ENCODE data around the gene ICA1.

The ICA1 gene

DNA sequence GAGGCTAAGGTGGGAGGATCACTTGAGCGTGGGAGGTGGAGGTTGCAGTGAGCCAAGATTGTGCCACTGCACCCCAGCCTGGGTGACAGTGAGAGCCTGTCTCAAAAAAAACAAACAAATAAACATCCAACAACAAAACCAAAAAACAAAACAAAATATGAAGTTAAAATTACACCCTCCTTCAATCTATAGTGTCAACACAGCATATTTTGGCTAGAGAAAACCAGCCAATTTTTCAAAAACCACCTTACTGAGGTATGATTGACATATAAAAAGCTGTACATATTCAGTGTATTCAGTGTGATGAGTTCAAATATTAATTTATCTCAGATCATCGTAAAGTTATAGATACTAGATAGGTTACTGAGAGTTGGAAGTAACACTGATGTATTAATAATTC lies 102.4 kb downstream of the ICA1 start:
- no peak overlapping the region for H3K4me3 ChIP-seq (ENCODE audit: low read length)
- no peak for TF ChIP-seq ZNF274 (IDR thresholded peaks at IDR 0.05; ENCODE audit: low read depth, low read length)

GRCh38 chr7:8157296-8157695 lies 104.7 kb downstream of the ICA1 start:
- TF ChIP-seq ZNF274 (IDR thresholded peaks at IDR 0.05; ENCODE audit: low read depth, low read length) = no peak
- H3K4me3 ChIP-seq (ENCODE audit: low read length) = no peak overlapping the region

DNA sequence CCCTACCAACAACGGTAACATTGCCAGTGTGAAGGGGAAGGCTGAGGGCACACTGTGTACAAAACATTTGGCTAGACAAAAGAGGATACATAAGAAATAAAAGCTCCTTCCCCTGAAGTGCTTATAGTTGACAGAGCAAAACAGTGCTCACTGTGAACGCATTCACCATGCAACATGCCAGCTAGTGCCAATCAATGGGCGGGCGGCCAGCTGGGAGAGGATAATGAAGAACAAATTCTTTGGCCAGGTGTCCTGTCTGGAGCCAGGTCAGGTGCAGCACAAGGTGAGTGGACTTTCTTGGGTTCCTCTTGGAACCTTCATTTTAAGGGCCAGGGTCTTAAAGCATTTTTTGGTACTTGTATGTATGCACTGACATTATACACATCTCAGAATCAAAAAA lies 106.1 kb downstream of the ICA1 start:
- no peak overlapping the region for H3K4me3 ChIP-seq (ENCODE audit: low read length)
- TF ChIP-seq ZNF274 (IDR thresholded peaks at IDR 0.05; ENCODE audit: low read depth, low read length) = no peak

DNA sequence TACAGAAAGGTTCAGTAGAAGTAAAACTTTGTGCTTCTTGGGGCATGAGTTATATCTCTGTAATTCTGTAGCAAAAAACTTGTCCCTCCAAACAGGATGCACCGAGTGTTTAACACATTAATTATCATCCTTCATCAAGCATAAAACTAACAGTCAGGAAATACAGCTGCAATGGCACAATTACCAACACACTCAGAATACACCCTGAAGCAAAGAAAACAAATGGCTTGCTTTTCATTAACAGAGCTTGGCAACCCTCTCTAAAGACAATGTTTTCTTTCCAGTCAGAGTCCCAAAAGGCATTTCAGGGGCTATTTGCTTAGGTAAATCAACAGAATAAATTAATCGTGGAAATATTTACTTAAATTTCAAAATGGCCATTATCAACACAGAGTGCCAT lies 107.7 kb downstream of the ICA1 start:
- H3K4me3 ChIP-seq (ENCODE audit: low read length) = no peak overlapping the region
- TF ChIP-seq ZNF274 (IDR thresholded peaks at IDR 0.05; ENCODE audit: low read depth, low read length) = no peak

- H3K4me3 ChIP-seq (ENCODE audit: low read length) = no peak overlapping the region
- no peak for TF ChIP-seq ZNF274 (IDR thresholded peaks at IDR 0.05; ENCODE audit: low read depth, low read length)
Measured at GRCh38 chr7:8152489-8153192, 109.3 kb downstream of the ICA1 start.

GRCh38 chr7:8151161-8151725 lies 110.7 kb downstream of the ICA1 start:
- H3K4me3 ChIP-seq (ENCODE audit: low read length) = no peak overlapping the region
- no peak for TF ChIP-seq ZNF274 (IDR thresholded peaks at IDR 0.05; ENCODE audit: low read depth, low read length)

GRCh38 chr7:8149222-8149621 lies 112.7 kb downstream of the ICA1 start:
- no peak overlapping the region; the same call in 1 of the 2 replicates for H3K4me3 ChIP-seq (ENCODE audit: low read length)

DNA sequence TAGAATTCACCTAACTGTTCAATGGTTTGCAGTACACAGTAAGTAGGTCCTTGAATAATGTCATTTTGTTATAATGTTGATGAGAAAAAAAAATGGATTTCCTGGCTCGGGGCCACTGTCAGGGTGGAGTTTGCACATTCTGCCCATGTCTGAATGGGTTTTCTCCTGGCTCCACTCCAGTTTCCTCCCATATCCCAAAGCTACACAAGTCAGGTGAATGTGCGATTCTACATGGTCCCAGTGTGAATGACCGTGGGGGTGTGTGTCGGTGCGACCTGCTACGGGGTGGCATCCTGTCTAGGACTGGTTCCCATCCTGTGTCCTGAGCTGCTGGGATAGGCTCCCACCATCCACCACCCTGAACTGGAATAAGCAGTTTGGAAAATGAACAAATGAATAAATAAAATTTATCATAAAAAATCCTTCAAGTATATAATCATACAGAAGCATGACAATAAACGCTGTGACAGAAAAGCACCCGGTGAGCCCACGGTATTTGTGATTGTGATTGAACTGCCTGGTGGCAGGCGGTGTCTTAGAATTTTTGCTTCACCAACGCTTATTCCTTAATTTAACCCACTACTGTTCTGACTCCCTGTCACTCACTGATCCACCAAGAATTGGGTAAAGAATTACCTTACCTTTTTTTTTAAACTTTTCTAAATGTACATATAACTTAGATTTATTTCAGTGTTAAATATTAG lies 114.1 kb downstream of the ICA1 start:
- no peak for TF ChIP-seq ZNF274 (IDR thresholded peaks at IDR 0.05; ENCODE audit: low read depth, low read length)

More at GRCh38 chr7:8149222-8149621, 112.7 kb downstream of the ICA1 start:
- TF ChIP-seq ZNF274 (IDR thresholded peaks at IDR 0.05; ENCODE audit: low read depth, low read length) = no peak

GRCh38 chr7:8146788-8147413 lies 115.1 kb downstream of the ICA1 start:
- no peak for TF ChIP-seq ZNF274 (IDR thresholded peaks at IDR 0.05; ENCODE audit: low read depth, low read length)

More for the DNA sequence above, 114.1 kb downstream of the ICA1 start:
- no peak overlapping the region for H3K4me3 ChIP-seq (ENCODE audit: low read length)

DNA sequence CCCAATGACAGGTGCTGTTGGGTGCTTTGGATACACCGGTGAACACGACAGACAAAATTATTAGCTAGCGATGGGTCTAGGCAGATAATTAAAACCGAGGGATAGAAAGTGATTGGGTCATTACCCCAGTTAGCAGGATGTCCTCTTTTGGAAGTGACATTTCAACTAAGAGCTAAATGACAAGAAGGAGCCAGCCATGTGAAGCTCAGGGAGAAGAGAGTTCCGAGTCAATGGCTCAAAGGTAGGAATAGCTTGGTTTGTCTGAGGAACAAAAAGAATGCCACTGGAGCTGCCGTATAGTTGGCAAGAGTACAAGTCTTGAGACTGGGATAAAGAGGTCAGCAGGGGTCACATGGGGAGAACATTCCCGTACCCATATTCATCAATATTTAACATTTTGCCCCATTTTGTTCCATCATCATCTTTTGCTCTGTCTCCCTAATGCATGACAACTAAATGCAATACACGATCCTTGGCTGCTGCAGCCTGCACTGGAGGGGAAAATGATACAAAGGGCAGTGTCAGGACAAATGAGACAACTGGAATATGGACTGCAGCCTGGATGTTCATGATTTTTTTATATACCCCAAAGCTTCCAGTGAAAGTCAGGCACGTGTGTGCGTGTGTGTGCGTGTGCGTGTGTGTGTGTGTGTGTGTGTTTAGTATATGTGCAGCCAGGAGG lies 115.7 kb downstream of the ICA1 start:
- no peak for TF ChIP-seq ZNF274 (IDR thresholded peaks at IDR 0.05; ENCODE audit: low read depth, low read length)
- no peak overlapping the region for H3K4me3 ChIP-seq (ENCODE audit: low read length)

More at GRCh38 chr7:8146788-8147413, 115.1 kb downstream of the ICA1 start:
- no peak overlapping the region for H3K4me3 ChIP-seq (ENCODE audit: low read length)

GRCh38 chr7:8144856-8145255 lies 117.1 kb downstream of the ICA1 start:
- TF ChIP-seq ZNF274 (IDR thresholded peaks at IDR 0.05; ENCODE audit: low read depth, low read length) = no peak
- H3K4me3 ChIP-seq (ENCODE audit: low read length) = no peak overlapping the region

DNA sequence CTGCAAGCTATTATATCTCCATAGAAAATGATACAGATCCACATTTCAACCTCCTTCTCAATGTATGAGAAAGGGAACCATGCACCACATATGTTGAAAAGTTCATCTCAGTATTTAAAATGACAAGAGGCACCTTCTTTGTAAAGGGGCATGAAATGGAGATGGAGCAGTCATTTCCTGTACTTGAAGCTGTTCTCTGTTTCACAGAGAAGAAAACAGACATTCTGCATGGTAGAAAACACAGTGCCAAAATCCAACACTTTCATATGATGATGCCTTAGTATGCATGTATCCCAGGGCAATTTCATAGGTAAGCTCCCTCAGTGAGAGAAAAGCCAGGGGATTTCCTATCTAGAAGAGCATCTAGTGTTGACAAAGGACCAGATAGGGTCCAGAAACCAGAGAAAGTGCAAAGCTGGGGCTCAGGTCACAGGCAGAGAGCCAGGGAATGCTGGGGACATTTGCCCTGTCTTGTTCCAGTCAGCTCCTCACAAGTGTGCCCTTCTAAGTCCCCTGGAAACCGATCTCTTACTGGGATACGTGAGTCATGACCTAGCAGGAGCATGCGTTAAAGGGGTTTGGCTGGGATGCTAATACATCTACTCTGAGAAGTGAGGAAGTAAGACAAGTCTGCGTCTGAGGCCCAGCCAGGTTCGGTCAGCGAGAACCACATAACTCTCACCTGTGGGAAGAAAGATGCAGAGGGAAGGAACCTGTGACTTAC lies 118.7 kb downstream of the ICA1 start:
- H3K4me3 ChIP-seq (ENCODE audit: low read length) = no peak overlapping the region
- TF ChIP-seq ZNF274 (IDR thresholded peaks at IDR 0.05; ENCODE audit: low read depth, low read length) = no peak

DNA sequence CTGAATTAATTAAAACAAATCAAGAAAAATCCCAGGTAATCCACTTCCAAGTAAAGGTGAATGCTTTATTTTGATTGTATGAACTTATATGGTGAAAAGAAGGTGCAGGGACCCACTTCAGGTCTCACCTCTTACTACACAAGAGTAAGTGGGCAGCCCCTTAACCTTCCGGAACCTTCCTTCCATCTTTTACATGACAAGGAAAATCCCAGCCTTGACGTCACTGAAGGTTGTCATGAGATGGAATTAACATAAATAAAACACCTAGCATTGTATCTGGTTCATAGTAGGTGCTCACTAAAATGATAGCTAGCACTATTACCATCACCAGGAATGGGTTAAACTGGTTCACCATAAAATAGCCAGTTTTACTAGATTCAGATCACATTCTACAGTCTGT lies 119.5 kb downstream of the ICA1 start:
- no peak for TF ChIP-seq ZNF274 (IDR thresholded peaks at IDR 0.05; ENCODE audit: low read depth, low read length)

More for the DNA sequence above, 119.5 kb downstream of the ICA1 start:
- H3K4me3 ChIP-seq (ENCODE audit: low read length) = no peak overlapping the region

Measured in GM08714 (cell line).